K562 (cell line): ENCODE measurements around the gene CYB561A3. TPM values are rescaled to one million over a fixed set of nuclear protein-coding genes. Genes with fewer than 3 reads are reported as not detected.

Experiments used
- BHLHE40 ChIP-seq: IDR thresholded peaks from 2 replicates; pipeline ENCODE4 v1.6.1; 2011; ENCODE audit warnings: low read length, improper control_type of control experiment
- CBX1 ChIP-seq: sonication (generic); IDR thresholded peaks from 2 replicates; pipeline ENCODE4 v1.6.1; 2016; ENCODE audit warnings: antibody characterized with exemption, low read depth, mild to moderate bottlenecking
- CBX3 ChIP-seq, 2 experiments: IDR thresholded peaks; 1 replicate in 1 of 2; 2 replicates in 1 of 2; pipeline ENCODE4 v1.6.1; 2012; ENCODE audit warnings: inconsistent platforms in 2 of 2, low read length in 2 of 2, borderline replicate concordance in 1 of 2, control low read depth in 1 of 2
- CHD1 ChIP-seq: fragments of 200-600 bp; sonication (generic); IDR thresholded peaks from one replicate; pipeline ENCODE4 v1.6.1; 2012; ENCODE audit warnings: mild to moderate bottlenecking, moderate library complexity, low read length, inconsistent platforms
- CTCF ChIP-seq, 3 experiments: IDR thresholded peaks in 2 of 3; conservative IDR thresholded peaks in 1 of 3; 2 replicates each; pipeline ENCODE4 v1.5.1; 2011 to 2012; ENCODE audit warnings: low read length in 3 of 3, mild to moderate bottlenecking in 3 of 3, control low read depth in 2 of 3, improper control_type of control experiment in 1 of 3, inconsistent platforms in 1 of 3, low read depth in 1 of 3, mixed read lengths in 1 of 3, moderate library complexity in 1 of 3; ENCODE audit not compliant: insufficient read depth in 2 of 3
- CXXC5 ChIP-seq: fragments of 250-450 bp; sonication (Bioruptor Pico); IDR thresholded peaks from 2 replicates; pipeline ENCODE4 v1.8.0; 2022; ENCODE audit warnings: inconsistent platforms, mild to moderate bottlenecking, moderate library complexity
- ESRRA ChIP-seq: fragments of 450-650 bp; IDR thresholded peaks from 2 replicates; pipeline ENCODE4 v1.6.1; 2014; ENCODE audit warnings: low read depth, mild to moderate bottlenecking, moderate library complexity, borderline replicate concordance
- GABPA ChIP-seq: fragments of 200-800 bp; sonication (Bioruptor generic); conservative IDR thresholded peaks from 2 replicates; pipeline ENCODE4 v1.6.1; 2016; ENCODE audit warnings: low read depth, missing genetic modification characterization, missing compliant biosample characterization
- ILF3 ChIP-seq: fragments of 450-650 bp; IDR thresholded peaks from 2 replicates; pipeline ENCODE4 v1.6.1; 2018; ENCODE audit warnings: antibody characterized with exemption, mild to moderate bottlenecking, moderate library complexity, borderline replicate concordance
- MBD1 ChIP-seq: fragments of 250-450 bp; sonication (Bioruptor Pico); IDR thresholded peaks from 2 replicates; pipeline ENCODE4 v1.8.0; 2022; ENCODE audit warnings: inconsistent platforms
- MBD2 ChIP-seq: sonication (generic); IDR thresholded peaks from 2 replicates; pipeline ENCODE4 v1.6.1; 2016; ENCODE audit warnings: low read depth, borderline replicate concordance
- MEIS2 ChIP-seq: fragments of 450-650 bp; IDR thresholded peaks from 2 replicates; pipeline ENCODE4 v1.6.1; 2014; ENCODE audit warnings: mild to moderate bottlenecking; ENCODE audit not compliant: partially characterized antibody
- MLLT1 ChIP-seq, 2 experiments: fragments of 450-650 bp; IDR thresholded peaks; 2 replicates each; pipeline ENCODE4 v1.6.1; 2016
- NFYB ChIP-seq: IDR thresholded peaks from 2 replicates; pipeline ENCODE4 v1.6.1; 2011; ENCODE audit warnings: mild to moderate bottlenecking, moderate library complexity; ENCODE audit not compliant: insufficient read length; ENCODE audit errors: extremely low read depth
- POLR2A ChIP-seq: fragments of 450-650 bp; conservative IDR thresholded peaks from 2 replicates; pipeline ENCODE4 v1.6.1; 2016
- SAP30 ChIP-seq: fragments of 200-600 bp; sonication (generic); IDR thresholded peaks from 2 replicates; pipeline ENCODE4 v1.6.1; 2012; ENCODE audit warnings: borderline replicate concordance, low read depth, mild to moderate bottlenecking, moderate library complexity, low read length, control low read depth, inconsistent platforms; ENCODE audit not compliant: insufficient read depth, poor library complexity, severe bottlenecking
- ZNF263 ChIP-seq: sonication (generic); formaldehyde crosslinking; IDR thresholded peaks from 2 replicates; pipeline ENCODE4 v1.8.0; 2022; ENCODE audit warnings: mild to moderate bottlenecking, missing genetic modification reagents, borderline replicate concordance
- ZNF282 ChIP-seq: sonication (generic); formaldehyde crosslinking; IDR thresholded peaks from 2 replicates; pipeline ENCODE4 v1.8.1; 2023; ENCODE audit warnings: missing genetic modification reagents
- ZNF354B ChIP-seq: fragments of 250-450 bp; sonication (Bioruptor Pico); IDR thresholded peaks from 2 replicates; pipeline ENCODE4 v1.4.0; 2020
- ZNF395 ChIP-seq: fragments of 200-800 bp; sonication (Bioruptor generic); IDR thresholded peaks from 2 replicates; pipeline ENCODE4 v1.6.1; 2017; ENCODE audit warnings: missing genetic modification characterization, missing compliant biosample characterization
- ZNF583 ChIP-seq: fragments of 250-450 bp; sonication (Bioruptor Pico); IDR thresholded peaks from 2 replicates; pipeline ENCODE4 v1.4.0; 2020
- ZNF79 ChIP-seq: fragments of 250-450 bp; sonication (Bioruptor Pico); IDR thresholded peaks from 2 replicates; pipeline ENCODE4 v1.4.0; 2020; ENCODE audit warnings: low read depth, mild to moderate bottlenecking, moderate library complexity
- polyA plus RNA-seq, 8 experiments: library from polyadenylated mRNA; depleted of rRNA in 4 of 8; stranded (reverse) in 5 of 8; unstranded in 3 of 8; fragments of >200 nt; fragmentation: Nextera tagmentation in 2 of 8; fragmentation: Illumina TruSeq in 1 of 8; extraction: Ambion mirVana in 2 of 8; extraction: Trizol in 1 of 8; gene quantifications; 2 replicates each; pipeline versions ENCODE4 v1.2.1 to v1.2.3, GENCODE V29; 2011 to 2014; ENCODE audit warnings: inconsistent platforms in 1 of 8, missing spikeins in 1 of 8
- total RNA-seq, 7 experiments: library from RNA; depleted of rRNA in 6 of 7; stranded (reverse); fragments of >200 nt in 6 of 7; fragmentation: Illumina TruSeq in 2 of 7; extraction: Trizol in 2 of 7; gene quantifications; 2 replicates each; pipeline versions ENCODE4 v1.2.1 to v1.2.3, GENCODE V29; 2011 to 2021; ENCODE audit warnings: low replicate concordance in 1 of 7

CYB561A3 gene
- total and polyA plus RNA-seq, 9 of the 15 experiments (the other 6 are each of a cell fraction or from before 2014, with no cell fraction given), result 29.2 to 78.9 (median 37.9) TPM

GRCh38 chr11:61347916-61348461 is 13.7 kb downstream of the CYB561A3 start (continued):
- TF ChIP-seq NFYB (no peak), CTCF (IDR thresholded peaks at IDR 0.05 in 2 of 3, conservative IDR thresholded peaks at IDR 0.05 in 1 of 3; ENCODE audit: insufficient read depth in 2 of 3, low read depth in 1 of 3, low read length in 3 of 3) (no peak), MLLT1 (IDR thresholded peaks at IDR 0.05) (peak in 1 of 2 experiments; percentile 26; a peak in 1 of 4 replicates), GABPA (peak; percentile 45; the same call in 1 of the 2 replicates), SAP30 (no peak), ILF3 (no peak), ZNF395 (CRISPR knock-in tag) (no peak), CHD1 (no peak), ESRRA (peak; percentile 31; the same call in 1 of the 2 replicates), CBX1 (no peak), MBD1 (CRISPR knock-in tag) (no peak), CXXC5 (CRISPR knock-in tag) (peak; percentile 61), CBX3 (IDR thresholded peaks at IDR 0.05; ENCODE audit: borderline replicate concordance in 1 of 2, low read length in 2 of 2) (no peak), ZNF263 (CRISPR knock-in tag) (no peak), ZNF583 (no peak), ZNF282 (CRISPR knock-in tag) (no peak), ZNF354B (CRISPR knock-in tag) (no peak), MEIS2 (no peak), ZNF79 (CRISPR knock-in tag) (no peak), POLR2A (no peak; the same call in 1 of the 2 replicates), BHLHE40 (peak; percentile 88), MBD2 (no peak)
